ENCODE data around the gene IL4I1.

The IL4I1 gene

DNA sequence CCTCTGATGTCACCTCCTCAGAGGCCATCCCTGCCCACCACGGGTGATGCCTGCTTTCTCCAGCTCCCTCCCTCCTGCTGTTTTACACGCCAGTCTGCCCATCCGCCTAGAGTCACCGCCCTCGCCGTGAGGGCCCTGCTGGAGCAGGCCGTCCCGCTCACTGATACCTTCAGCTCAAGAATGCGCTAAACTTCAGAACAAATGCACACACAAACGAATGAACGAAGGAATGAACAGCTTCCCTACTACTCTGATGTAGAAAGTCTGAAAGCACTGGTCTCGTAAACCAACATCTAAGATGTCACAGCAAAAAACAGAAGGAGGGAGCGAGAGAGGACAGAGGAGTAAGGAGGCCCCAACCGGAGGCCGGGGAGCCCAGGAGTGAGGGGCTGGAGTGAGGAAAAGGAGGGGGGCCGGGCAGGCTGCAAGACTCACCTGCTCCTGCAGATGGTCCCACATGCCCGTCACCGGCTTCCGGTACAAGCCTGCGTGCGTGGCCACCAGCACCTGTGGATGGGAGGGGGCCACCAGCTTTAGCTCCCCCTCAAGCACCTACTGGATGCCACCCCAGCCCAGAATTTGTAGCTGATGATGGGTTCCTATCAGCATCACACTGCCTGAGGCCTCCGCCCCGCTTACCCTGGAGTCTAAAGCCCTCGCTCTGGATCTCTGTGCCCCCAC lies 33.3 kb downstream of the IL4I1 start:
- DNase-seq, result no peak
- Histone ChIP-seq H3K27me3 (replicated peaks in 2 of 5; ENCODE audit: control insufficient read depth in 4 of 5, insufficient read depth in 5 of 5, low read length in 4 of 5) (no peaks in the 10 kb centered on the region), H3K9me3 (ENCODE audit: control extremely low read depth in 1 of 5, control insufficient read depth in 4 of 5, insufficient read depth in 2 of 5, low read depth in 1 of 5, low read length in 4 of 5) (no peaks in the 10 kb centered on the region), H3K4me3 (ENCODE audit: control insufficient read depth in 1 of 7, extremely low read depth in 1 of 7, insufficient read depth in 4 of 7, low read depth in 2 of 7, low read length in 6 of 7) (no peak overlapping the region), H3K4me1 (ENCODE audit: control extremely low read depth in 1 of 4, control insufficient read depth in 4 of 4, insufficient read depth in 4 of 4, low read length in 3 of 4) (peaks cover 9 to 30% (median 29%) of the 10 kb centered on the region in 4 experiments), H3K36me3 (ENCODE audit: control insufficient read depth in 4 of 4, insufficient read depth in 4 of 4, low read length in 3 of 4) (peaks cover 3 to 61% (median 51%) of the 10 kb centered on the region in 4 experiments), H3K27ac (ENCODE audit: insufficient read depth in 1 of 2, low read depth in 1 of 2, low read length in 2 of 2, poor library complexity in 1 of 2, severe bottlenecking in 2 of 2) (no peak overlapping the region)
- ChIA-PET POLR2A (interaction anchor here (0.6 to 1.1 kb wide), 2 partner anchors 13 to 74 kb away, joined by 3 to 4 read pairs; partner anchors contain the start of gene PTOV1), CTCF (interaction anchor here (0.6 to 3.0 kb wide), 3 partner anchors 13 to 147 kb away, joined by 3 to 11 read pairs (median 4); partner anchors contain the start of gene PTOV1)
- WGBS (ENCODE audit: insufficient coverage), result 98% methylated on average over 16 of the region's 24 CpGs

DNA sequence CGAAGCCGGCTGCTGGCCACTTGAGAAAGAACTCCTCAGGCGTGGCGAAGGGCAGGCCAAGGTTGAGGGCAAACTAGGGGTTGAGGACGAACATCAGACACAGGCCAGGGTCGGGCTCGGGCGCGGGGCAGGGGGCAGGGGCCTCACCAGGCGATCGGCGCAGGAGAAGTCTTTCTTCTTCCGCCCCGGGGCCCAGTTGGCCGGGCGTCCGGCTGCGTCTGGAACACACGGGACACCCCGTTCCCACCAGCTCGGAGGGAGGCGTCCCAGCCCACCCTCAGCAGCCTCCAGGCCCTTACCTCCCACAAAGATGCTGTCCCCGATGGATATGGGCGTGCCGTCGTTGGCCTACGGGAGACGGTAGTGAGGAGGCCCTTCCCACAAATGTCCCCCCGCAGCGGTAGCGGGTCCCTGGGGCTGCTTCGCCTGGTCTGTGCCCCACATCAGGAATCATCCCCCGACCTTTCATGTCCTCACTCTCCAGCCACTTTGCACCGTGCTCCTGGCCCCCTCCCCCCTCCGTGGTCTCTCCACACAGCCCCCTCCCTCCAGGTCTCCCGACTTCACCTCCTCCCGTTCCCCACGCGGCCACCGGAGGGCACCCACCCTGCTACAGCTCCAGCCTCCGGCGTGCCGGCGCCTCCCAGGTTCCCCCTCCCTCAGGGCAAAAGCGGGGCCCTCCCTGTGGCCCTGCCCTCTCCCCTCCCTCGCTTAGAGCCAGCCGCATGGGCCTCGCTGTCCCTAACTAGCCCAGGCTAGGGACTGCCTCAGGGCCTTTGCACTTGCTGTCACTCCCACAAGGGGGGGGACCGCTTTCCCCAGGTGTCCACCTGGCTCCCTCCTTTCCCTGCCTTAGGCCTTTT lies 34.1 kb downstream of the IL4I1 start:
- peaks cover 6 to 25% (median 23%) of the 10 kb centered on the region in 4 experiments for H3K4me1 ChIP-seq (ENCODE audit: control extremely low read depth in 1 of 4, control insufficient read depth in 4 of 4, insufficient read depth in 4 of 4, low read length in 3 of 4)
- no peak overlapping the region for H3K4me3 ChIP-seq (ENCODE audit: control insufficient read depth in 1 of 7, extremely low read depth in 1 of 7, insufficient read depth in 4 of 7, low read depth in 2 of 7, low read length in 6 of 7)
- WGBS (ENCODE audit: insufficient coverage), result 93% methylated on average over 36 of the region's 49 CpGs
- no peak overlapping the region for H3K27ac ChIP-seq (ENCODE audit: insufficient read depth in 1 of 2, low read depth in 1 of 2, low read length in 2 of 2, poor library complexity in 1 of 2, severe bottlenecking in 2 of 2)
- no peaks in the 10 kb centered on the region for H3K9me3 ChIP-seq (ENCODE audit: control extremely low read depth in 1 of 5, control insufficient read depth in 4 of 5, insufficient read depth in 2 of 5, low read depth in 1 of 5, low read length in 4 of 5)
- no peaks in the 10 kb centered on the region for H3K27me3 ChIP-seq (replicated peaks in 2 of 5; ENCODE audit: control insufficient read depth in 4 of 5, insufficient read depth in 5 of 5, low read length in 4 of 5)
- ChIA-PET CTCF (interaction anchor here (1.4 to 3.0 kb wide), 2 partner anchors 12 to 30 kb away, joined by 4 to 11 read pairs; partner anchors contain the start of gene PTOV1), POLR2A (interaction anchor here (0.6 kb wide), 1 partner anchor 73 kb away, joined by 3 read pairs; no protein-coding TSS in a partner anchor)
- peaks cover 3 to 69% (median 55%) of the 10 kb centered on the region in 4 experiments for H3K36me3 ChIP-seq (ENCODE audit: control insufficient read depth in 4 of 4, insufficient read depth in 4 of 4, low read length in 3 of 4)
- peak in 2 of 3 donors; percentile 41 to 65 for DNase-seq

DNA sequence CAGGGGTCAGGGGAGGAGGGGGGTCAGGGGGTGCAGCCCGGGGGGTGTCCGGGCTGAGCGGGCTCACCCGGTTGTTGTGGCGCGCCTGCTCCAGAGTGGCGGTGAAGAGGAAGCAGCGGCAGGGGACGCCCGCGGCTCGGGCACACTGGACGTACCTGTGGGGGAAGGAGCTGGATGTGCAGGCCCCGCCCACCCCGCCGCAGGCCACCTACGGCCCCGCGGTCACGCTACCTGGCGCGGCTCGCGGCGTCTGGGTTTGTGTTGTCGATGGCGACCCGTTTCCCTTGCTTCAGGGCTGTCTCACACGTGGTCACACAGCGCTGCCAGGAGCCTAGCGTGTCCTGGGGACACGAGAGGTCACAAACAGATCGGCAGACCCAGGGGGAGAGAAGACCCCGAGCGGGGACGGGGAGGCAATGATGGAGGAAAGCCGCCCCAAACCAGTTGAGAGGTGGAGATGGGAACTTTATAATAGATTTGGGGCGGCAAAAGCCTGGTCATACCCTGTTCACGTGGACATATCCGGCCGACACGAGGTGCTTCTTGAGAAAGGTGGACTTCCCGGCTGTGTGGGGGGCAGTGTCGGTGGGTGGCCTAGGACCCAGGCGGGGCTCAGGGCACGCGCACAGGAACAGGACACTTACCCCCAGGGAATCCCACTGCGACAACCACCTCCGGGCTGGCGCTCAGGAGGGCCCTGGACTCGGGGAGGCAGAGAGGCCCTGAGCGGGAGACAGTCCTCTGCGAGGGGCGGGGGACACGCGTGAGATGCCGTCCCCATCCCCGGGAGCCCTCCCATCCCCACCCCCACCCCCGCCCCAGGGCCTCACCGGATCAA lies 34.9 kb downstream of the IL4I1 start:
- Histone ChIP-seq H3K27ac (ENCODE audit: insufficient read depth in 1 of 2, low read depth in 1 of 2, low read length in 2 of 2, poor library complexity in 1 of 2, severe bottlenecking in 2 of 2) (no peak overlapping the region), H3K9me3 (ENCODE audit: control extremely low read depth in 1 of 5, control insufficient read depth in 4 of 5, insufficient read depth in 2 of 5, low read depth in 1 of 5, low read length in 4 of 5) (no peaks in the 10 kb centered on the region), H3K4me1 (ENCODE audit: control extremely low read depth in 1 of 4, control insufficient read depth in 4 of 4, insufficient read depth in 4 of 4, low read length in 3 of 4) (peaks cover 5 to 19% (median 17%) of the 10 kb centered on the region in 4 experiments), H3K27me3 (replicated peaks in 2 of 5; ENCODE audit: control insufficient read depth in 4 of 5, insufficient read depth in 5 of 5, low read length in 4 of 5) (no peaks in the 10 kb centered on the region), H3K36me3 (ENCODE audit: control insufficient read depth in 4 of 4, insufficient read depth in 4 of 4, low read length in 3 of 4) (peaks cover 3 to 77% (median 61%) of the 10 kb centered on the region in 4 experiments), H3K4me3 (ENCODE audit: control insufficient read depth in 1 of 7, extremely low read depth in 1 of 7, insufficient read depth in 4 of 7, low read depth in 2 of 7, low read length in 6 of 7) (no peak overlapping the region)
- CTCF ChIA-PET, result interaction anchor here (1.4 kb wide), 1 partner anchor 29 kb away, joined by 4 read pairs; no protein-coding TSS in a partner anchor
- 96% methylated on average over 36 of the region's 60 CpGs for WGBS (ENCODE audit: insufficient coverage)
- no peak for DNase-seq
- POLR2A ChIA-PET, result no interaction called here

DNA sequence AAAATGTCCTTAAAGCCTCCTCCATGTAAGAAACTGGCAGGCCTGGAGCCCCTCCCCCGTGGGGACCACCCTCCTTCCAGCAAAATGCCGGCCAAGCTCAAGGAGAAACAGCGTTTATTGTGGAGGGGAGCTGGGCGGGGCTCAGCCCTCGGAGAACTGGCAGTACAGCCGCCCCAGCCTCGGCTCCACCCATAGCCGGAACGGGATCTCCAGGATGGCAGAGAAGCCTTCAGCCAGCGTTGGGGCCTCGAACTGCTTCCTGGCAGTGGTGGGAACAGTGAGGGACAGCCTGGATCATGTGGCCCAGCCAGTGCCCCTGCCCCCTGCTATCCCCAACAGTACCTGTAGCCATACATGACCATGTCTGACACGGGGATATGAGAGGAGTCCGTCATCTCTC lies 35.6 kb downstream of the IL4I1 start:
- H3K4me3 ChIP-seq (ENCODE audit: control insufficient read depth in 1 of 7, extremely low read depth in 1 of 7, insufficient read depth in 4 of 7, low read depth in 2 of 7, low read length in 6 of 7), result no peak overlapping the region
- 90% methylated on average over 4 of the region's 13 CpGs for WGBS (ENCODE audit: insufficient coverage)
- H3K9me3 ChIP-seq (ENCODE audit: control extremely low read depth in 1 of 5, control insufficient read depth in 4 of 5, insufficient read depth in 2 of 5, low read depth in 1 of 5, low read length in 4 of 5), result no peaks in the 10 kb centered on the region
- peaks cover 3 to 80% (median 64%) of the 10 kb centered on the region in 4 experiments for H3K36me3 ChIP-seq (ENCODE audit: control insufficient read depth in 4 of 4, insufficient read depth in 4 of 4, low read length in 3 of 4)
- ChIA-PET POLR2A (no interaction called here), CTCF (interaction anchor here (0.9 kb wide), 1 partner anchor 275 kb away, joined by 3 read pairs; no protein-coding TSS in a partner anchor)
- peaks cover 0 to 12% (median 11%) of the 10 kb centered on the region in 4 experiments for H3K4me1 ChIP-seq (ENCODE audit: control extremely low read depth in 1 of 4, control insufficient read depth in 4 of 4, insufficient read depth in 4 of 4, low read length in 3 of 4)
- H3K27me3 ChIP-seq (replicated peaks in 2 of 5; ENCODE audit: control insufficient read depth in 4 of 5, insufficient read depth in 5 of 5, low read length in 4 of 5), result no peaks in the 10 kb centered on the region
- H3K27ac ChIP-seq (ENCODE audit: insufficient read depth in 1 of 2, low read depth in 1 of 2, low read length in 2 of 2, poor library complexity in 1 of 2, severe bottlenecking in 2 of 2), result no peak overlapping the region
- no peak for DNase-seq

DNA sequence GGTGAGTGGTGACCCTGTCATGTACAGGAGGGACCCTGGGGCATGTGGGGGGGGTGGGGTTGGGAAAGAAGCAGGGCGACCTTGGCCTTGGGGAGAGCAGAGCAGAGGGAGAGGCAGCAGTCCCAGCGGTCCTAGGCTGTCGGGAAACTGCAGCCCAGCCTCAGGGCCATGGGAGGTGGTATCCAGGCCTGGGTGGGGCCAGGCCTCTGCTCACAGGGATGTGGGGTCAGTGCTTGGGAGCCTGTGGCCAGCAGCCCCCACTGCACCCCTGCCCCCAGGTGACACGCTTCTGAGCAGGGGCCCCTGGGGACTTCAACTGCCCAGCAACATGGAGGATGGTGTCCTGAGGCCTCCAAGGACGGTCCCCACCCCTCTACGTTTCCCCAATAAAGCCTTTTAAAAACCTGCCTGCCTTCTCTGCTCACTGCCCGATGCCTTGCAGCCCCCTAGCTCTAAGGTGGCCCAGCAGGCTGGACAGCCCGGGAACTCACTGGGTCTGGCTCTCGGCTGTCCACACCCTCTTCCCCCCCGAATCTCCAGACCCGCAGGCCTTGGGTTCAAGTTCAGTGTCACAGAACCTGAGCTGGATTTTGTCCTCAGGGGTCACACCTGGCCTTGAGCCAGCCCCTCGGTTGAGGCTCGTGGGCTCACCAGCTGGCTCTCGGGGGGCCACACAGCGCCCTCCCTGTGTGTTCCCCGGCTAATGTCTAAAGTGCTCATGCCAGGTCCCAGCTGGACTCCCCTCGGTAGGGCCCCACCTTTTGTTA lies 36.2 kb downstream of the IL4I1 start:
- ChIA-PET POLR2A (no interaction called here), CTCF (interaction anchor here (0.9 kb wide), 1 partner anchor 275 kb away, joined by 3 read pairs; no protein-coding TSS in a partner anchor)
- Histone ChIP-seq H3K4me1 (ENCODE audit: control extremely low read depth in 1 of 4, control insufficient read depth in 4 of 4, insufficient read depth in 4 of 4, low read length in 3 of 4) (peaks cover 0 to 7% (median 5%) of the 10 kb centered on the region in 4 experiments), H3K4me3 (ENCODE audit: control insufficient read depth in 1 of 7, extremely low read depth in 1 of 7, insufficient read depth in 4 of 7, low read depth in 2 of 7, low read length in 6 of 7) (no peak overlapping the region), H3K27me3 (replicated peaks in 2 of 5; ENCODE audit: control insufficient read depth in 4 of 5, insufficient read depth in 5 of 5, low read length in 4 of 5) (no peaks in the 10 kb centered on the region), H3K27ac (ENCODE audit: insufficient read depth in 1 of 2, low read depth in 1 of 2, low read length in 2 of 2, poor library complexity in 1 of 2, severe bottlenecking in 2 of 2) (no peak overlapping the region), H3K36me3 (ENCODE audit: control insufficient read depth in 4 of 4, insufficient read depth in 4 of 4, low read length in 3 of 4) (peaks cover 3 to 85% (median 67%) of the 10 kb centered on the region in 4 experiments), H3K9me3 (ENCODE audit: control extremely low read depth in 1 of 5, control insufficient read depth in 4 of 5, insufficient read depth in 2 of 5, low read depth in 1 of 5, low read length in 4 of 5) (no peaks in the 10 kb centered on the region)
- no peak for DNase-seq
- 91% methylated on average over 15 of the region's 17 CpGs for WGBS (ENCODE audit: insufficient coverage)

DNA sequence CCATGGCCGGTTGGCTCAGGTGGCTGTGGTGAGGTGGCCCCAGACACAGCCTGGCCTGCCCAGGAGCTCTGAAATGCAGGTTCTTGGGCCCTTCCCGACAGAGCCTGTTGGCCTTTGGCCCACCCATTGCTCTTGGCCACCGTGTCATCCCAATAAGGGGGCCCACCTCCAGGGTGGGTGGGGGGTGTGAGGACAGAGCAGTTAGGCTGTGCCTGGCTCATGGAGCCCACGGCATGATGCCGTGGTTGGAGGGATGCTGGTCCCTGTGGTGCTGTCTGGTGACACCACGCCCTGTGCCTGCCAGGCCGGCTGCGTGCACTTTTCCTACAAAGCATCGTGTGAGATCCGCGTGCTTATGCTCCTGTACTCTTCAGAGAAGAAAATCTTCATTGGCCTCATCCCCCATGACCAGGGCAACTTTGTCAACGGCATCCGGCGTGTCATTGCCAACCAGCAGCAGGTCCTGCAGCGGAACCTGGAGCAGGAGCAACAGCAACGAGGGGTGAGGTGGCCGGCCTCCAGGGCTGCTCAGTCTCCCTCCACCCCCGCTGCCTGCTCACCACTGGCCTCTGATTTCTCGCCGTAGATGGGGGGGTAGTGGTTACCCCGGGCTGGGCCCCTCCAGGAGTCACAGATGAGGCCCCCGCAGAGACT lies 36.9 kb downstream of the IL4I1 start:
- 92% methylated on average over 19 of the region's 22 CpGs for WGBS (ENCODE audit: insufficient coverage)
- H3K9me3 ChIP-seq (ENCODE audit: control extremely low read depth in 1 of 5, control insufficient read depth in 4 of 5, insufficient read depth in 2 of 5, low read depth in 1 of 5, low read length in 4 of 5), result no peaks in the 10 kb centered on the region
- no peak overlapping the region for H3K4me3 ChIP-seq (ENCODE audit: control insufficient read depth in 1 of 7, extremely low read depth in 1 of 7, insufficient read depth in 4 of 7, low read depth in 2 of 7, low read length in 6 of 7)
- ChIA-PET CTCF (no interaction called here), POLR2A (interaction anchor here (1.3 kb wide), 1 partner anchor 8 kb away, joined by 3 read pairs; the partner anchor contains the start of gene PNKP)
- H3K27me3 ChIP-seq (replicated peaks in 2 of 5; ENCODE audit: control insufficient read depth in 4 of 5, insufficient read depth in 5 of 5, low read length in 4 of 5), result no peaks in the 10 kb centered on the region
- H3K4me1 ChIP-seq (ENCODE audit: control extremely low read depth in 1 of 4, control insufficient read depth in 4 of 4, insufficient read depth in 4 of 4, low read length in 3 of 4), result no peaks in the 10 kb centered on the region
- no peak for DNase-seq
- peaks cover 3 to 90% (median 70%) of the 10 kb centered on the region in 4 experiments for H3K36me3 ChIP-seq (ENCODE audit: control insufficient read depth in 4 of 4, insufficient read depth in 4 of 4, low read length in 3 of 4)
- H3K27ac ChIP-seq (ENCODE audit: insufficient read depth in 1 of 2, low read depth in 1 of 2, low read length in 2 of 2, poor library complexity in 1 of 2, severe bottlenecking in 2 of 2), result no peak overlapping the region

Measured in common myeloid progenitor, CD34-positive (primary cell).